Left ventricle myocardium inferior (tissue), 1 donor: ENCODE measurements around the gene ENTPD7. TPM values are rescaled to one million over a fixed set of nuclear protein-coding genes. Genes with fewer than 3 reads are reported as not detected.
A peak's percentile ranks its signal among the peaks of the same experiment; 100 is the strongest.

Experiments used
- DNase-seq: peaks from one replicate; pipeline ENCODE4 v3.0.0-alpha.2; 2020
- H3K27ac ChIP-seq: fragments of 200-600 bp; replicated peaks from 2 replicates; pipeline ENCODE4 v1.8.0; 2021
- H3K27me3 ChIP-seq: fragments of 200-600 bp; 2 replicates; pipeline ENCODE4 v1.8.0; 2021; ENCODE audit warnings: low read depth
- H3K36me3 ChIP-seq: fragments of 200-600 bp; 2 replicates; pipeline ENCODE4 v1.8.0; 2021
- H3K4me1 ChIP-seq: fragments of 200-600 bp; 2 replicates; pipeline ENCODE4 v1.8.0; 2021
- H3K4me3 ChIP-seq: fragments of 200-600 bp; 2 replicates; pipeline ENCODE4 v1.8.0; 2021; ENCODE audit warnings: mild to moderate bottlenecking, moderate library complexity
- H3K9me3 ChIP-seq: fragments of 200-600 bp; replicated peaks from 2 replicates; pipeline ENCODE4 v1.8.0; 2021
- intact Hi-C: fragments of 100-400 bp; cut with micrococcal nuclease; formaldehyde crosslinking; loops from one replicate; pipeline ENCODE4 v1.11.0; 2022
- total RNA-seq: library from RNA; stranded (reverse); fragmentation: NEBNext Ultra II Directional; extraction: Animal tissue kit (Norgen Biotek cat#: 25700); gene quantifications from one replicate; pipeline ENCODE4 v1.2.1, GENCODE V29; 2021
- TF ChIP-seq, protein P1 (sequence below): fragments of 200-600 bp; IDR thresholded peaks from 2 replicates; pipeline ENCODE4 v1.8.0; 2021; ENCODE audit warnings: antibody characterized with exemption, mild to moderate bottlenecking, borderline replicate concordance
- donor health status: DM: no; HTN: yes; CAD: no; lungs with severe emphysema.

The ENTPD7 gene
- total RNA-seq, 1 donor from 2014 or later, result 2.9 TPM

DNA sequence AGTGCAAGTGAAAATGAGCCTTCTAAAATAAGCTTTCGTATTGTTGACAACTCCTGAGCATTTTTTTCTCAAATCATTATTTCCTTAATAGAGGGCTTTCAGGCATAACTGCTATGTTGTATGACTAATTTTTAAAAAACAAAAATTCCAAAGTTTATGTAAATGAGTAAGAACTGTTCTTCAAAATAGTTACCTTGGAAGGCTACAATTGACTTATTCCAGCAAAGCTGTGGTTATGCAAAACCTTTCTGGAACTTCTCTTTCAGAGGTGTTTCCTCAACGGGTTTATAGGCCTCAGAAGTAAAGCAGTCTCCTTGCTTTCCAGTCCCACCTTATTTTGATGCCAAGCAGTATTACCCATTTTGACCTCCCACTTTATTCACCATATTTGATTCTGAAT lies 41.6 kb upstream of the ENTPD7 start:
- Histone ChIP-seq H3K4me3 (peak overlapping the region; percentile 92), H3K27me3 (no peaks in the 10 kb centered on the region), H3K36me3 (peaks cover 15% of the 10 kb centered on the region), H3K4me1 (peaks cover 64% of the 10 kb centered on the region), H3K27ac (peak overlapping the region; percentile 99), H3K9me3 (no peaks in the 10 kb centered on the region)
- TF ChIP-seq, protein P1, sequence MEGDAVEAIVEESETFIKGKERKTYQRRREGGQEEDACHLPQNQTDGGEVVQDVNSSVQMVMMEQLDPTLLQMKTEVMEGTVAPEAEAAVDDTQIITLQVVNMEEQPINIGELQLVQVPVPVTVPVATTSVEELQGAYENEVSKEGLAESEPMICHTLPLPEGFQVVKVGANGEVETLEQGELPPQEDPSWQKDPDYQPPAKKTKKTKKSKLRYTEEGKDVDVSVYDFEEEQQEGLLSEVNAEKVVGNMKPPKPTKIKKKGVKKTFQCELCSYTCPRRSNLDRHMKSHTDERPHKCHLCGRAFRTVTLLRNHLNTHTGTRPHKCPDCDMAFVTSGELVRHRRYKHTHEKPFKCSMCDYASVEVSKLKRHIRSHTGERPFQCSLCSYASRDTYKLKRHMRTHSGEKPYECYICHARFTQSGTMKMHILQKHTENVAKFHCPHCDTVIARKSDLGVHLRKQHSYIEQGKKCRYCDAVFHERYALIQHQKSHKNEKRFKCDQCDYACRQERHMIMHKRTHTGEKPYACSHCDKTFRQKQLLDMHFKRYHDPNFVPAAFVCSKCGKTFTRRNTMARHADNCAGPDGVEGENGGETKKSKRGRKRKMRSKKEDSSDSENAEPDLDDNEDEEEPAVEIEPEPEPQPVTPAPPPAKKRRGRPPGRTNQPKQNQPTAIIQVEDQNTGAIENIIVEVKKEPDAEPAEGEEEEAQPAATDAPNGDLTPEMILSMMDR, result no peak
- DNase-seq, result no peak
- intact Hi-C loops, result no loop called here

DNA sequence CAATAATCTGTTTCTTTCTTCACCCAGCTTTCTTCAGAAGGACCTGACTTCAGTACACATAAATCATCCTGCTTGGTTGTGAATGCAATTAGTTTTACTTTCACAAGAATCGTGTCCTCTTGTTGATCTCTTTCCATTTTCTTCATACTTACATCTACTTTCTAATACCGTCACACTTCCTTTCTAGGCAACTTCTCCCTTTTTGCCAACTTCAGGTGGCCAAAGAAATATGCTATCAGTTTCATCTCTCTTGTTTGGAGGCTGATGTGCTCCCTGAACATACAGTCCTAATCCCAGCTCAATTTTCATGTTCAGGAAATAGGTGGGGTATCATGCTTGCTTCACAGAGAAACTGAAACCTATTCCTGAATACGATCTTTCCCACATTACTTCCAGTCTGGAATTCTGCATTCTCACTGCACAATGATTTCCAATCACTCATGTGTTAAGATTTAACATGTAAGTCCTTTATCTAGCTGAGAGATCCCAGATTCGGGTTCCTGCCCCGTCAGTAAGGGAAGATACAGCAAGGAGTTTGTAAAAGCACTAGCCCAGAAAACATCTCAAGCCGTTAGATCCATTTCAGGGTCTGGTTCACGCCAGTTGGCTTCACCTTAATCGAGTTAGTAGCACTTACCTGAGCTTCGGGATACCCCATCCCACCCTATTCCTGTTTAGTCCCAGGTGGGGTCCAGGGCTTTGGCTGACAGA lies 40.1 kb upstream of the ENTPD7 start:
- no peak for DNase-seq
- Histone ChIP-seq H3K4me1 (peaks cover 64% of the 10 kb centered on the region), H3K27me3 (no peaks in the 10 kb centered on the region), H3K27ac (peak overlapping the region; percentile 99), H3K36me3 (peaks cover 5% of the 10 kb centered on the region), H3K9me3 (no peaks in the 10 kb centered on the region), H3K4me3 (peak overlapping the region; percentile 92)
- TF ChIP-seq, protein P1, result no peak
- intact Hi-C loops, result no loop called here

DNA sequence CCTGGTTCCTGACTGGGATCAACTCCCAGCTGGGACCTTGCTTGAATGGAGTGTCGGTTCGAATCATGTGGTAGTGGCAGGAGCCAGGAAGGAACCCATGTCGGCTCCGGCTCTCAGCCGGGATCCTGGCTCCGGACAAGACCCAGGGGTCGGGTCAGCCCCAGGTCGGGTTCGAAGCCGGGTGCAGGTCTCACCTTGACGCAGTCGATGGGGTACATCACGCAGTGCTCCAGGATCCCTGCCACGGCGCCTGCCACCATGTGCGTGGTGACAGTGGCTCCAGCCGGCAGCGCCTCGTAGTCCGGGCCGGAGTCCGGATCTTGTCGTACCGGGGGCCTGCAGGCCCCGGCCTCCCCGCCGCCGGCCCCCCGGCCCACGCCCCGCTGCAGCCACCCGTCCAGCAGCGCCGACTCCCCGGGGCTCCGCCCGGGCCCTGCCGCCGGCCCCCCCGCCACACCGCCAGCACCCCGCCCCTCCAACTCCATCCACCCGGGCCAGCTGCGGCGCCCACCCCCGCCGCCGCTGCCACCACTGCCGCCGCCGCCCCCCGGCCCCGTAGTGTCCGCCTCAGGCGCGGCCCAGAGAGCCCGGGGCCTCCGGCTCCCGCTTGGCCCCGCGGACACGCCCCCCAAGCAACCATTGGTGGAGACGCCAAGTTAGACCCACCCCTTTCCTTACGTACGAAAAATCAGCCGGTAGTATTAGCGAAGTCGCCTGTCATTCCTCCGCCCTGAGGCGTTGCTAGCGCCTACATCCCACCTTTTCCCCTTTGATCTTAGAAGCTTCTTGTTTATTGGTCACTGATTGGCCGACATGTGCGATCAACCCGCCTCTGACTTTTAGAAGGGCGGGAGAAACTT lies 39.2 kb upstream of the ENTPD7 start, which contains the start of gene SLC25A28:
TSS of gene SLC25A28 (minus strand) at position 589 of the 860 bp plus-strand sequence. CDS start at position 485, 104 bp downstream.
- DNase-seq, result peak; percentile 93

DNA sequence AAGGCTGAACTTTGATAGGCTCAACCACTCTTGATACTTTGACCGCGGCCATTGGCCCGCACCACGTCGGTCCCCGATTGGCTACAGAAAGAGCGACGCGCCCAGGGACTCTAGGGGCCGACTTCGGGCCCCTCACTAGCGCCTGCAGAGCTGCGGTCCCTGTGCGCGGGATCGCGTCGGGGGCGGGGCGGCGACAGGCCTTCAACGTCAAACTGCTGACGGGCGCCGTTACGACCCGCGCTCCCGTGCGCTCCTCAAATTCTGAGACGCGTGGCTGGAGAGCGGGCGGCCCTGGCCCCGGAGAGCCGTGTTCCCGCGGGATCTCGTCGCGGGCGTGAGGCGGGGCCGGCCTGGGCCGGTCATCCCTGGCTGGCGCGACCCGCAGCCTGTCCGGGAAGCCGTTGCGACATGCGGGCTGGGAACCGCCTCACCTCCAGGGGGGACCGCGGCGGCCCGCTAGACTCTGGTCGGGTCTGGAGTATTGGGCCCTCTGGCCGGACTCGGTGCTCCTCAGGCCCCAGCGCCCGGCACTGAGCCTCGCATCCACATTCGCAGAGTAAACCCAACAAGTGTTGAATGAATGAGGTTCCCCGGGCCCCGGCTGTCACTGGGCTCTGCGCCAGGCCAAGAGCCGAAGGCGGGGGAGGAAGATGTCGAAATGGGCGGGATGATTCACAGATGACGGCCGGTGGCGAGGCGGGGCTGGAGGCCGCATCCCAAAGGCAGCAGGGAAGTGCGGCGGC lies 38.4 kb upstream of the ENTPD7 start:
- H3K27ac ChIP-seq, result peak overlapping the region; percentile 99
- H3K27me3 ChIP-seq, result no peaks in the 10 kb centered on the region
- peaks cover 57% of the 10 kb centered on the region for H3K4me1 ChIP-seq
- peak; percentile 94 for DNase-seq
- no peaks in the 10 kb centered on the region for H3K36me3 ChIP-seq
- peak overlapping the region; percentile 92 for H3K4me3 ChIP-seq
- H3K9me3 ChIP-seq, result no peaks in the 10 kb centered on the region
- intact Hi-C loops, result no loop called here
- TF ChIP-seq, protein P1, result no peak

More for the DNA sequence above, 39.2 kb upstream of the ENTPD7 start, which contains the start of gene SLC25A28:
- peak within 1 kb of the TSS; percentile 99 for H3K27ac ChIP-seq
- no peaks in the 10 kb centered on the region for H3K36me3 ChIP-seq
- peaks cover 64% of the 10 kb centered on the region for H3K4me1 ChIP-seq
- TF ChIP-seq, protein P1, result no peak
- H3K9me3 ChIP-seq, result no peaks in the 10 kb centered on the region
- H3K4me3 ChIP-seq, result peak within 1 kb of the TSS; percentile 92
- intact Hi-C loops, result no loop called here
- no peaks in the 10 kb centered on the region for H3K27me3 ChIP-seq
